GM12872 (cell line): ENCODE measurements around the gene MED10.

Source experiments
- CTCF ChIP-seq: IDR thresholded peaks from 3 replicates; pipeline ENCODE4 v1.5.1; 2011; ENCODE audit warnings: low read depth, mild to moderate bottlenecking, low read length, moderate library complexity; ENCODE audit not compliant: insufficient read depth

MED10 gene

GRCh38 chr5:6322163-6322713 lies 56.1 kb downstream of the MED10 start:
- TF ChIP-seq CTCF: no peak
